ENCODE results near the gene NODAL.

NODAL gene

GRCh38 chr10:70459061-70459773 is 17.7 kb upstream of the NODAL start:
- H3K9me2 ChIP-seq (replicated peaks; ENCODE audit: insufficient read depth, low read length), result no peaks in the 10 kb centered on the region
- H3K9ac ChIP-seq (ENCODE audit: low read length), result no peak overlapping the region
- no peaks in the 10 kb centered on the region for H3K36me3 ChIP-seq (replicated peaks; ENCODE audit: insufficient read depth, low read length)
- no peak overlapping the region for H3K4me2 ChIP-seq (ENCODE audit: low read depth, low read length)
- no peak overlapping the region for H3K27ac ChIP-seq (ENCODE audit: low read length)
- no peak overlapping the region for H3K4me3 ChIP-seq (ENCODE audit: low read length)
- no peaks in the 10 kb centered on the region for H3F3A ChIP-seq (ENCODE audit: insufficient read depth, low read length)
- no peaks in the 10 kb centered on the region for H3K79me2 ChIP-seq (ENCODE audit: low read length)
- H4K20me1 ChIP-seq (ENCODE audit: insufficient read depth, low read length), result no peaks in the 10 kb centered on the region
- no peaks in the 10 kb centered on the region for H3K9me3 ChIP-seq (replicated peaks; ENCODE audit: insufficient read depth, low read length)
- H3K27me3 ChIP-seq (replicated peaks; ENCODE audit: insufficient read depth, low read length), result no peaks in the 10 kb centered on the region
- H2AFZ ChIP-seq (ENCODE audit: low read length), result no peak overlapping the region
- H3K4me1 ChIP-seq (ENCODE audit: low read length), result peaks cover 3% of the 10 kb centered on the region; the same call in 1 of the 2 replicates
- TF ChIP-seq CTCF (IDR thresholded peaks at IDR 0.05; ENCODE audit: low read length), result no peak
- no peak for TF ChIP-seq EZH2phosphoT487 (IDR thresholded peaks at IDR 0.05; ENCODE audit: low read length)
- TF ChIP-seq EZH2 (optimal IDR thresholded peaks at IDR 0.05; ENCODE audit: low read depth, low read length), result no peak
- DNase-seq, result no peak

- Histone ChIP-seq H3K4me2 (ENCODE audit: low read depth, low read length) (no peak overlapping the region), H3K27ac (ENCODE audit: low read length) (no peak overlapping the region), H3F3A (ENCODE audit: insufficient read depth, low read length) (no peaks in the 10 kb centered on the region), H3K4me3 (ENCODE audit: low read length) (no peak overlapping the region), H3K27me3 (replicated peaks; ENCODE audit: insufficient read depth, low read length) (no peaks in the 10 kb centered on the region), H3K36me3 (replicated peaks; ENCODE audit: insufficient read depth, low read length) (no peaks in the 10 kb centered on the region), H3K4me1 (ENCODE audit: low read length) (peaks cover 3% of the 10 kb centered on the region; the same call in 1 of the 2 replicates), H3K9ac (ENCODE audit: low read length) (no peak overlapping the region), H3K79me2 (ENCODE audit: low read length) (no peaks in the 10 kb centered on the region), H3K9me2 (replicated peaks; ENCODE audit: insufficient read depth, low read length) (no peaks in the 10 kb centered on the region), H4K20me1 (ENCODE audit: insufficient read depth, low read length) (no peaks in the 10 kb centered on the region), H2AFZ (ENCODE audit: low read length) (no peak overlapping the region), H3K9me3 (replicated peaks; ENCODE audit: insufficient read depth, low read length) (no peaks in the 10 kb centered on the region)
- TF ChIP-seq CTCF (IDR thresholded peaks at IDR 0.05; ENCODE audit: low read length), result no peak
- TF ChIP-seq EZH2phosphoT487 (IDR thresholded peaks at IDR 0.05; ENCODE audit: low read length), result no peak
- no peak for TF ChIP-seq EZH2 (optimal IDR thresholded peaks at IDR 0.05; ENCODE audit: low read depth, low read length)
- DNase-seq, result no peak
Measured at GRCh38 chr10:70458329-70459060, 17.0 kb upstream of the NODAL start.

GRCh38 chr10:70457759-70458305 is 16.4 kb upstream of the NODAL start:
- H4K20me1 ChIP-seq (ENCODE audit: insufficient read depth, low read length), result no peaks in the 10 kb centered on the region

More at GRCh38 chr10:70457759-70458305, 16.4 kb upstream of the NODAL start:
- TF ChIP-seq EZH2 (optimal IDR thresholded peaks at IDR 0.05; ENCODE audit: low read depth, low read length) (no peak), CTCF (IDR thresholded peaks at IDR 0.05; ENCODE audit: low read length) (no peak), EZH2phosphoT487 (IDR thresholded peaks at IDR 0.05; ENCODE audit: low read length) (no peak)
- DNase-seq, result no peak
- Histone ChIP-seq H3K4me3 (ENCODE audit: low read length) (no peak overlapping the region), H3K9me3 (replicated peaks; ENCODE audit: insufficient read depth, low read length) (no peaks in the 10 kb centered on the region), H3K4me2 (ENCODE audit: low read depth, low read length) (no peak overlapping the region), H3K4me1 (ENCODE audit: low read length) (peaks cover 3% of the 10 kb centered on the region; the same call in 1 of the 2 replicates), H3K9ac (ENCODE audit: low read length) (no peak overlapping the region), H3F3A (ENCODE audit: insufficient read depth, low read length) (no peaks in the 10 kb centered on the region), H3K27ac (ENCODE audit: low read length) (no peak overlapping the region), H3K9me2 (replicated peaks; ENCODE audit: insufficient read depth, low read length) (no peaks in the 10 kb centered on the region), H2AFZ (ENCODE audit: low read length) (no peak overlapping the region), H3K27me3 (replicated peaks; ENCODE audit: insufficient read depth, low read length) (no peaks in the 10 kb centered on the region), H3K79me2 (ENCODE audit: low read length) (no peaks in the 10 kb centered on the region), H3K36me3 (replicated peaks; ENCODE audit: insufficient read depth, low read length) (no peaks in the 10 kb centered on the region)

Measured in MM.1S (cell line).